Measurements from ENCODE around the gene C17orf100.
A peak's percentile ranks its signal among the peaks of the same experiment; 100 is the strongest.

C17orf100 gene

GRCh38 chr17:6651354-6651918 lies at the start of gene C17orf100, which contains the start of gene MED31:
Gene C17orf100 (plus strand): TSS chr17:6651762. CDS start chr17:6651914, 152 bp downstream.
Gene MED31 (minus strand): TSS chr17:6651605. CDS start chr17:6651528, 77 bp downstream.
- peak; percentile 91 for DNase-seq (ENCODE audit: low read depth)

- DNase-seq (ENCODE audit: low read depth) = no peak
Measured at GRCh38 chr17:6602141-6602540, 49.4 kb upstream of the C17orf100 start.

- no peak for DNase-seq (ENCODE audit: low read depth)
Measured at GRCh38 chr17:6603744-6604325, 47.7 kb upstream of the C17orf100 start.

- no peak for DNase-seq (ENCODE audit: low read depth)
Measured at GRCh38 chr17:6605142-6605541, 46.4 kb upstream of the C17orf100 start.

- DNase-seq (ENCODE audit: low read depth) = no peak
Measured at GRCh38 chr17:6608321-6608720, 43.2 kb upstream of the C17orf100 start.

- DNase-seq (ENCODE audit: low read depth) = no peak
Measured at GRCh38 chr17:6610011-6610410, 41.6 kb upstream of the C17orf100 start.

GRCh38 chr17:6611231-6611630 lies 40.3 kb upstream of the C17orf100 start:
- DNase-seq (ENCODE audit: low read depth) = no peak

- no peak for DNase-seq (ENCODE audit: low read depth)
Measured at GRCh38 chr17:6623941-6624340, 27.6 kb upstream of the C17orf100 start.

- no peak for DNase-seq (ENCODE audit: low read depth)
Measured at GRCh38 chr17:6626616-6627015, 24.9 kb upstream of the C17orf100 start.

- no peak for DNase-seq (ENCODE audit: low read depth)
Measured at GRCh38 chr17:6627019-6627418, 24.5 kb upstream of the C17orf100 start.

GRCh38 chr17:6630390-6630789 lies 21.2 kb upstream of the C17orf100 start:
- DNase-seq (ENCODE audit: low read depth) = no peak

GRCh38 chr17:6632530-6632929 lies 19.0 kb upstream of the C17orf100 start:
- no peak for DNase-seq (ENCODE audit: low read depth)

GRCh38 chr17:6633263-6633662 lies 18.3 kb upstream of the C17orf100 start:
- no peak for DNase-seq (ENCODE audit: low read depth)

GRCh38 chr17:6636105-6636504 lies 15.5 kb upstream of the C17orf100 start:
- no peak for DNase-seq (ENCODE audit: low read depth)

- no peak for DNase-seq (ENCODE audit: low read depth)
Measured at GRCh38 chr17:6636616-6637457, 14.7 kb upstream of the C17orf100 start.

GRCh38 chr17:6637458-6637840 lies 14.1 kb upstream of the C17orf100 start:
- DNase-seq (ENCODE audit: low read depth) = no peak

- DNase-seq (ENCODE audit: low read depth) = no peak
Measured at GRCh38 chr17:6638046-6638908, 13.3 kb upstream of the C17orf100 start.

GRCh38 chr17:6639014-6639585 lies 12.5 kb upstream of the C17orf100 start:
- no peak for DNase-seq (ENCODE audit: low read depth)

- DNase-seq (ENCODE audit: low read depth) = no peak
Measured at GRCh38 chr17:6639586-6640535, 11.7 kb upstream of the C17orf100 start.

GRCh38 chr17:6640536-6641246 lies 10.9 kb upstream of the C17orf100 start, which contains the start of the genes KIAA0753 and TXNDC17:
Gene KIAA0753 (minus strand): TSS chr17:6640711. CDS start chr17:6635103, 5,608 bp downstream.
Gene TXNDC17 (plus strand): TSS chr17:6641060. CDS start chr17:6641083, 23 bp downstream.
- peak; percentile 79 for DNase-seq (ENCODE audit: low read depth)
